ENCODE results near the gene ZBTB7A. TPM values are rescaled to one million over a fixed set of nuclear protein-coding genes. Genes with fewer than 3 reads are reported as not detected.

The ZBTB7A gene
- total RNA-seq, 2 donors from 2014 or later: 47.3 to 51.1 TPM

GRCh38 chr19:3995607-3996006 lies 71.1 kb downstream of the ZBTB7A start:
- Mint-ChIP-seq H3K4me3 (no peak overlapping the region), H3K27me3 (no peaks in the 10 kb centered on the region), H3K27ac (no peak overlapping the region), H3K4me1 (no peaks in the 10 kb centered on the region), H3K36me3 (ENCODE audit: low read depth) (no peaks in the 10 kb centered on the region)
- ATAC-seq (no peak), DNase-seq (no peak)
- no peaks in the 10 kb centered on the region for H3K9me3 ChIP-seq (ENCODE audit: control insufficient read depth, low read length, poor library complexity, severe bottlenecking)

Other genes with a start within 250 kb of the ZBTB7A start
- gene ZFR2, start 197.9 kb downstream of the ZBTB7A start, total RNA-seq: 1 to 10 TPM; 1.2 to 1.3 TPM
- under 1 TPM in 1 of 2 donors, not detected in 1; 0.60 TPM for gene ATCAY, start 186.2 kb downstream of the ZBTB7A start, total RNA-seq
- not detected for gene NMRK2, start 133.8 kb downstream of the ZBTB7A start, total RNA-seq
- gene DAPK3, start 95.8 kb downstream of the ZBTB7A start, total RNA-seq: 10 to 100 TPM; 28.7 to 31.3 TPM
- 1,000 to 10,000 TPM; 2,788 to 2,859 TPM for gene EEF2, start 81.4 kb downstream of the ZBTB7A start, total RNA-seq
- gene PIAS4, start 59.2 kb downstream of the ZBTB7A start, total RNA-seq: 10 to 100 TPM; 20.8 to 22.7 TPM
- gene MAP2K2, start 57.2 kb upstream of the ZBTB7A start, total RNA-seq: 10 to 100 TPM; 94.3 to 94.6 TPM
- under 1 TPM in 1 of 2 donors, not detected in 1; 0.82 TPM for gene CREB3L3, start 86.7 kb upstream of the ZBTB7A start, total RNA-seq
- 10 to 100 TPM; 18.5 to 21.8 TPM for gene SIRT6, start 115.7 kb upstream of the ZBTB7A start, total RNA-seq
- under 1 TPM; 0.75 to 0.91 TPM for gene ANKRD24, start 115.8 kb upstream of the ZBTB7A start, total RNA-seq
- not detected for gene EBI3, start 162.6 kb upstream of the ZBTB7A start, total RNA-seq
- 10 to 100 TPM; 34.9 to 46.1 TPM for gene YJU2, start 180.2 kb upstream of the ZBTB7A start, total RNA-seq
- not detected for gene SHD, start 212.4 kb upstream of the ZBTB7A start, total RNA-seq
- 1 to 10 TPM; 5.2 to 7.9 TPM for gene TMIGD2, start 235.5 kb upstream of the ZBTB7A start, total RNA-seq
- 1 to 10 TPM; 1.5 to 2.9 TPM for gene FSD1, start 237.7 kb upstream of the ZBTB7A start, total RNA-seq

Data from T-helper 17 cell (primary cell).